G401.6 (cell line): Measurements from ENCODE around the gene ZP1.

ENCODE experiments used
- FAIRE-seq: peaks from 2 replicates; lab custom pipeline; 2012; peaks lifted over from hg19 to GRCh38; lab: Jason Lieb, UNC

The ZP1 gene

DNA sequence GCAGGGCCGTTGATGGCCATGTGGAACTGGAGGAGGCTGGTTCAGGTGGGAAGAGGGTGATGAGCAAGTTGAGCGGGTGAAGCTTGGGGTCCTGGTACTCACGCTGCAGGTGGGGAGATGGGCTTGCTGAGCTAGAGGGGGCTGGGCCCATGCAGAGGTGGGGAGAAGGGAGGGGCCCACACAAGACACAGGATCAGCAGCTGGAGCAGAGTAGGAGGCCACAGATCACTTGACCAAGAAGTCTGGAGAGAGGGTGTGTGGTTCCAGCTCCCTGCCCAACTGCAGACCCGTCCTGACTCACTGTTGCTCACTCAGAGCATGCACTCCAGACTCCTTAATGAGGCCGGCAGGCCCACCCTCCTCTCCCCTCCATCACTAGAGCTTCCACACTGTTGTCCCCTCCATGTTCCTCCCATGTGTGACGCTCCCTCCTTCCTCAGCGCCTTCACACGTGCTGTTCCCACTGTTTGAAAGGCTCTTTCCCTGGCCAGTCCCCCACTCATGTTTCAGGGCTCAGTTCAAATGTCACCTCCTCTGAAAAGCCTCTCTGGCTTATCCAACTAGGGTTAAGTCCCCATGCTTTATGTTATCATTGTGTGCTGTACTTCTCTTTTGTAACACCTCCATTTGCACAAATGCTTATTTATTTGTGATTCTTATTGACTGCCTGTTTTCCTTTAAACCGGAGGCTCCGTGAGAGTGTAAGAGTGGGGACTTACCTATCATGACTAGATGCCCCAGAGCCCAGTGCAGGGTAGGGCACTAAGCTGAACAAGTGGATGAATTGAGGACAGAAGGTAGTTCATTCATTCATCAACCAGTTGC is 23.1 kb upstream of the ZP1 start:
- FAIRE-seq, result no peak

DNA sequence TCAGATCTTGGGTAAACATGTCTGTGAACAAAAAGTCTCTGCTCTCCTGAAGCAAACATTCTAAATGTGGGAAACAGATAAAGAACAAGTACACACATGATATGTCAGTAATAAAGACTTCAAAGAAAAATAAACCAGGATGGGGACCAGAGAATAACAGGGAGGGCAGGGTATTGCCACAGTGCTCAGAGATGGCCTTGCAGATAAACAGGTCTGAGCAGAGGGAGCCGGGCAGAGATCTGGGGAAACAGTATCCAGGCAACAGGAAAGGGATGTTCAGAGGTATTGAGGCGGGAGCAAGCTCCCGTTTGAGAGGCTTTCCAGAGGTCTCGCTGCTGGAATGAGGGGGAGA is 22.5 kb upstream of the ZP1 start:
- no peak for FAIRE-seq

- no peak for FAIRE-seq
Measured at GRCh38 chr11:60845338-60845737, 22.0 kb upstream of the ZP1 start.

GRCh38 chr11:60847281-60847680 is 20.1 kb upstream of the ZP1 start:
- no peak for FAIRE-seq

DNA sequence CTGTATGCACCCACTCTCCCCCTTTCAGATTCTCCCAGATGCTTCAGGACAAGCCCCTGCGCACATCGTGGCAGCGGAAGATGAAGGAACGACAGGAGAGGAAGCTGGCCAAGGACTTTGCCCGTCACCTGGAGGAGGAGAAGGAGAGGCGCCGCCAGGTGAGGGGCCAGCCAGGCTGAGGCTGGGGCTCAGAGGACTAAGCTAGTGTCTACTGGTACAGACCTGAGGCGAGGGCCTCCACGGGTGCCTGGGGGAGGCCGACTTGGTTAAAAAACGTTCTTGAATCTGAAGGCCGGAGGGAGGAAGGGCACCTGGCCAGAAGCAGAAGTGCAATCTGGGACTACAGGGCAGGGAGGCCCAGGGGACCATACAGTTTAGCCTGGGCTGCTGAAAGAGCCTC is 19.4 kb upstream of the ZP1 start:
- FAIRE-seq, result no peak

DNA sequence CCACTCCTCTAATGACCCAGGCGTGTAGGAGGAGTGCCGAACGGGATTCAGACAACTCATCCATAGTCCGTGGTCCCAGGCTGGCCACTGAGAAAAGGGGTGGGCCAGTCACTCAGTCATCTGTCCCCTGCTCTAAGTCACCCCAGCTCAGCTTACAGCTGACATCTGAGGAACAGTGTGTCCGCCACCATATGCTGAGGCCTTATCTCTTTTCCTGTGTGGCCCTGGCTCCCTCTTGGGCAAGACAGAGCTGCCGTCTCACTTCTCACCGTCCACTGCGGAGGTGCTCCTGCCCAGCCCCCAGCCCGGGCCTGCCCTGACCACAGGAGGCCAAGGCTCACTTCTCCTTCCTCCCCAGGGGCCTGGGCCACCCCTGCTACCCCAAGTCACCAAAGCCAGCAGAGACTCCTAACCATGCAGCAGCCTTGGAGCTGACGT is 18.6 kb upstream of the ZP1 start:
- FAIRE-seq, result no peak

DNA sequence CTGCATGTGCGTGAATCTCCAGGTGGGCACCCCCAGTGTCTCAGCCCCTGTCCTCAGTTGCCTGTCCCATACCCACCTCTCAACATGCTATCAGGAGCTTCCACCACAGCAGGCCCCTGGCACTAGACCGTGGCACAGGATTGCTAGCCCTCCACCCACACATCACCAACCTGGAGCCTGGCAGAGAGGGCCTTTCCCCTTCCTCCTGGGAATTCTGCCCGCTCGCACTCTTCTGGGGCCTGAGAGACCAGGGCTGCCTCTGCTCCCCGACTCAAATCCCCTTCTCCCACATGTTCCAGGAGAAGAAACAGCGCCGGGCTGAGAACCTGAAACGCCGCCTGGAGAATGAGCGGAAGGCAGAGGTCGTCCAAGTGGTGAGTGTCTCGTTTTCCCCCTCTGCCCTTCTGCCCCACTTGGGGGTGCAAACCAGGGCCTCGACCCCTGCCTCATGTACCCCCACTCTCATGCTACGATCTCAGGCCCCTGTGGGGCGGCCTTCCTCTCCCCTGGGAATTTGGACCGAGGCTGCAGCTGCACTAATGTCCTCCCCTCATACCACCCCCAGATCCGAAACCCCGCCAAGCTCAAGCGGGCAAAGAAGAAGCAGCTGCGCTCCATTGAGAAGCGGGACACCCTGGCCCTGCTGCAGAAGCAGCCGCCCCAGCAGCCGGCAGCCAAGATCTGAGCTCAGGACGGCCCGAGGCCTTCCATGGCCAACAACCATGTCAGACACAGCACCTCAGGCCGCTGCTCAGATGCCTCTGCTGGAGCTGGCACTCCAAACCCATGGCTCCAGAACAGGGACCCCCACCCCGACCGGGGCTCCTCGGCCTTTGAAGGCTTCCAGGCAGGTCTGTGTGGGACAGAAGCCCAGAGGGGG is 17.5 kb upstream of the ZP1 start:
- no peak for FAIRE-seq

DNA sequence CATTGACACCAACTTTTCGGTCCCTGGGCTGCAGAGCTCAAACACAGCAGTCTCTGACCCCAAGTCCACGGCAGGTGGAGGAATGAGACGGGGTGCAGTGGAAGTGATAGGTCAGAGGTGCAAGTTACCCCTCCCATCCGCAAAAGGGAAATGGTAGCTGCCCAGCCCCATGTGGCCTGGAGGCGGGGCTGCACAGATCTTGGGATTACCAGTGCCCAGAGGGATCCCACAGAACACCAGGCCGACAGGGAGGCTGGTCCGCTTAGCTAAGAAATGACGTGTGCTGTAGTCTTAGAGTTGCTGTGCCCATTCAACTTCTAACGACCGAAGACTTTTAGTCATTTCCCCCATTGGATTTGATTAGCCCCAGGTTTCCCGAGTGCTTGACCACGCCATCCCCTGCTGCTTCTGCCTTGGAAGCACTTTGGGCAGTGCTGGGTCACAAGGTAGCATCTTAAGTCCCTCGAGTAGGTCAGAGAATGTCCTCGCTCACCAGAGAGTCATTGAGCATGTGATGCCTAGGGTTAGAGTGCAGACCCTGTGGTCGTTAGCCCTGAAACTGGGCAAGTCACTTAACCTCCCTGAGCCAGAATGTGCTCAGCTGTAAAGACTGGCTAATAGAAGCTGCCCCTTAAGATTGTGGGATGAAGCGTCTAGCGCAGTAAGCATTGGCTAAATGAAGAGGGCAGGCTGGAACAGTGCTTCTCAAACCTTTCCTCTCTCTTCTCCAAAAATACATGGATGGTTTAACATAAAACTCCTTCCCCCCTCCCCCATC is 15.8 kb upstream of the ZP1 start:
- FAIRE-seq, result no peak

DNA sequence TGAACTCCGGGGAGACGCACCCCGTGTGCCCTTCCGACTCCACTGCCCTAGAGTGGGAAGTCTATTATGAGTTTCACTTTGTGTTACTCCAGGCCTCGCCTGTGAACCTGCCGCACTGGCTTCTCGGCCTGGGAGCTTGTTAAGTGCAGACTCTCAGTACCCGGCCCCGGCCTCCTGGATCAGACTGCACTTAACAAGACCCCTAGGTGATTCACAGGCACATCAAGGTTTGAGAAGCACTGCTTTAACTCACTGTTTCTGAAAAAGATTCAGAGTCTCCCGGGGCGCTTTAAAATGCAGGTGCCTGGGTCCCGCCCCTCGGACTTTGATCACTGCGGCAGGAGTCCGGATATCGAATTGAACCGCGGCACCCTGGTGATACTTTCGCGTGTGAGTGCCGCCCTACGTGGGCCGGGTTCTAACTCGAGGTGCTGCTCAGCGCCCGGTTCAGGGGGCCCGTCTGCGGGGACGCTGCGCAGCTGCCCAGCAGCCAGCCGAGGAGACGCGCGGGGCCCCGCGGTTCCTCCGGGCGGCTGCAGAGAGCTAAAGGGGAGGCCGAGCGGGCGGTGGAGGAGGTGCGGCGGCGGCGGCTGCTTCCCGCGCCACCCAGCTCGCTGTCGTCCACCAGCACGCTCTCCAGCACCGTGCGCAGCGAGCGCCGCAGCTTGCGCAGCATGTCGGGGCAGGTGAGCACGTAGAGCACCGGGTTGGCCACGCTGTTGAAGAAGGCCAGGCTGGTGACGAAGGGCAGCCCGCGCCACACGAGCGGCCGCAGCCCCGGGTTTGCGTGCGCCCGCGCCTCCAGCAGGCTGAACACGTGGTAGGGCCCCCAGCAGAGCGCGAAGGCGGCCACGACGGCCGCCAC is 15.0 kb upstream of the ZP1 start:
- no peak for FAIRE-seq

DNA sequence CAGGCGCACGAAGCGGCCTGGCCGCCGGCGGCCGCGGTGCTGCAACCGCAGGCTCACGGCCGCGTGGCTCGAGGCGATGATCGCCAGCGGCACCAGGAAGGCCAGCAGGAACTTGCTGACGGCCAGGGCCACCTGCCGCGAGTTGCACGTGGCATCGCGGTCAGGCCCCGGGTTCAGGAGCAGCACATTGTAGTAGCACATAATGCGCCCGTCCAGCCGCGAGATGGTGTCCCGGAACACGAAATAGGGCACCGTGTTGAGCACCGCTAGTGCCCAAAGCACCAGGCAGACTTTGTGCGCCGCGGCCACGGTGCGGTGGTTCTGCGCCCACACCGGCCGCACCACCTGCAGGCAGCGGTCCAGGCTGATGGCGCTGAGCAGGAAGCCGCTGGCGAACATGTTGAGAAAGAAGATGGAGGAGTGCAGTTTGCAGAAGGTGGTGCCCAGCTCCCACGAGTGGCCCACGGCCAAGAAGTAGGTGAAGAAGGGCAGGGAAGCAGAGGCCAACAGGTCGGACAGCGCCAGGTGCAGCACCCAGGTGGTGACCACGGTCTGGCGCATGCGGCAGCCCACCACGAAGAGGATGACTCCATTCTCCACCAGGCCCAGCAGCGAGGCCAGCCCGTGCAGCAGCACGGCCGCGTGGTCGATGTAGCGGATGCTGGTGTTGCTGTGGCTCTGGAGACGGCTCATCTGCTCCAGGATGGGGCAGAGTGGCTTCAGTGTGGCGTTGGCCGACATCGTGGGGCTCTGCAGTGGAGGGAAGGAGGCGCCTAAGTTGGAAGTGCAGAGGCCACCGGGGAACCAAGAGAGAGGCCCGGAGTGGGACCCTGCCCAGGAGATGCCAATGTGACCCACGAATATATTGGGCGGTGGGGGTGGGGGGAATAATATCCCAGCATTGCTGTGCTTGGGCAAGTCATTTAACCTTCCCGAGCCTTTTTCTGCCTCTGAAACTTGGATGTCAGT is 14.1 kb upstream of the ZP1 start:
- FAIRE-seq, result no peak

GRCh38 chr11:60854140-60854846 is 13.0 kb upstream of the ZP1 start:
- no peak for FAIRE-seq

DNA sequence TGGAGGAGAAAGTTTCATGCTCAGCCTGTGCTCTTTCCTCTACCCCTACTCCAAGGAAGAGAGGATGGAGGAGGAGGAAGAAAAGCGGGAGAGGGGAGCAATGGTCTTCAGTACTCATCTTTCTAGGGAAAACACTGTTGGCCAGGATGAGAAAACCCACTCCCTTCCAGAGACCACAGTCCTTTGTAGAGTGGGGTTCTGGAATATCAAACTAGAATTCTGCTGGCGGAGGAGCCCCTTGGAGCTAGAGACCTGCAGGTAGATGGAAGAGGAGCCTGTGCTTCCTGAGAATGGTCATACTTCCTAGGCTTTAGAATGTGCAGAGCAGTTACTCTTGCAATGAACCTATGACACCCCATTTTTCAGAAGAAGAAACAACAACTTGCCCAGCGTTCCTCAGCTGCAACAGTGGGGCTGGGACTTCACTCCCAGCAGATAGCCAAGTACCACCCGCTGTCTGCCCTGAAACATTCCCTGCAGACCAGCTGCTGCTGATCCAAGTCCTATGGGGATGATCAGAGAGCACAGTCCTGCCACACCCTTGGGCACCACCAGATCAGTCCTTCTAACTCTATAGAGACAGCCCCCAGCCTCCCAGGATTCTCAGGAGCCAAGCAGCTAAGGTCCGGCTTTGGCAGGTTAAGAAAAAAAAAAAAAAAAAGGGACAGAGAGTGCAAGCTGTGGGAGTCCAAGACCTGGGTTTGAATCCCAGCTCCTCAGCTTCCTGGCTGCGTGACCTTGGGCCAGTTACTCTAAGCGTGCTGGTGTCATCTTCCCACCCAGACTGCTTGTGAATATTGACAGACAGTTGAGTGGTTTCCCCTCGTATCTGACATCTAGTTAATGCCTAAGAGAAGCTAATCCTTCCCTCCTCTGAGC is 12.3 kb upstream of the ZP1 start:
- FAIRE-seq, result no peak

GRCh38 chr11:60855726-60856633 is 11.4 kb upstream of the ZP1 start, which contains the start of gene PTGDR2:
TSS of gene PTGDR2 (minus strand) at chr11:60855950. CDS start at chr11:60853722, 2,228 bp downstream.
- no peak for FAIRE-seq

- no peak for FAIRE-seq
Measured at GRCh38 chr11:60857378-60858232, 9.7 kb upstream of the ZP1 start.

GRCh38 chr11:60858236-60858635 is 9.1 kb upstream of the ZP1 start:
- no peak for FAIRE-seq

DNA sequence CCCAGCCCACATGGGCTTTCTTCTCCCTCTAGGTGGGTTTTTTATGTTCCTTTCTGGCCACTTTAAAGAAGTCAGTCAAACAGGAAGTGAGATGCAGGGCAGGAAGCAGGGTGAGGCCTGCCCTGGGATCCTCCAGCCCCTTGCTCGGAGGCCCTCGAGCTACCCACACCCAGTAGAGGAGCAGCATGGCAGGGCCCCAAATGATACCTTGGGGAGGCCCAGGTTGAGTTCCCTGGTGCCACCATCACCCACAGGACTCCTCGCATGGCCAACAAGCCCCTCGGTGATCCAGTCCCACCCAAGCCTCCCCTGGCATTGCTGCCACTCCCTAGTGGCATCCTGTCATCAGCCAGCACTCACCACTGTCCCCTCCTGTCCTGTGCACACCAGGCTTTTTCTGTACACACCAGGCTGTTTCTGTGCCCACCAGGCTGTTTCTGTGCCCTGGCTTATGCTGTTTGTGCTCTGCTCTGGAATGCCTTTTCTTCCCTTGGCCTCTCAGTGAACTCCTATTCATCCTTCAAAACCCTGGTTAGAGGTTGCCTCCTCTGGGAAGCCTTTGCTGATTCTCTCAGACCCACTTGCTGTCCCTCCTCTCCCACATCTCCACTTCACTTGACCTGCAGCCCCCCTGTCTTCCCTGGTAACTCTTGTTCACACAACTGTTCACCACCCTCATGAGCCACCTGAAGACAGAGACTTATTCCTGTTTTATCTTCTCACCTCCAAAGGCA is 8.4 kb upstream of the ZP1 start:
- no peak for FAIRE-seq
